Brain microvascular endothelial cell (primary cell): Measurements from ENCODE around the gene NOTCH2.
A peak's percentile ranks its signal among the peaks of the same experiment; 100 is the strongest.

ENCODE experiments used
- DNase-seq: peaks from one replicate; pipeline ENCODE4 v3.0.0-alpha.2; 2020
- H3K27ac ChIP-seq: fragments of 250-450 bp; sonication (Bioruptor Pico); 2 replicates; pipeline ENCODE4 v1.5.1; 2020; ENCODE audit warnings: mild to moderate bottlenecking, moderate library complexity
- H3K27me3 ChIP-seq: fragments of 250-450 bp; sonication (Bioruptor Pico); replicated peaks from 2 replicates; pipeline ENCODE4 v1.5.1; 2020; ENCODE audit warnings: mild to moderate bottlenecking
- H3K36me3 ChIP-seq: fragments of 250-450 bp; sonication (Bioruptor Pico); replicated peaks from 2 replicates; pipeline ENCODE4 v1.5.1; 2020; ENCODE audit warnings: mild to moderate bottlenecking
- H3K4me3 ChIP-seq: 2 replicates; pipeline ENCODE4 v1.5.1; 2011; ENCODE audit warnings: low read depth, mild to moderate bottlenecking, control low read depth, low read length, moderate library complexity
- in situ Hi-C: cut with HindIII; loops from 2 replicates; pipeline ENCODE4 v1.10.0; 2017; ENCODE audit warnings: low sequenced_read_pairs, low pct_ligation_motif_present
- TF ChIP-seq, protein P1 (sequence below): IDR thresholded peaks from 2 replicates; pipeline ENCODE4 v1.5.1; 2011; ENCODE audit warnings: low read depth, mild to moderate bottlenecking, moderate library complexity, low read length, control low read depth, inconsistent platforms; ENCODE audit errors: missing control alignments

Gene NOTCH2

DNA sequence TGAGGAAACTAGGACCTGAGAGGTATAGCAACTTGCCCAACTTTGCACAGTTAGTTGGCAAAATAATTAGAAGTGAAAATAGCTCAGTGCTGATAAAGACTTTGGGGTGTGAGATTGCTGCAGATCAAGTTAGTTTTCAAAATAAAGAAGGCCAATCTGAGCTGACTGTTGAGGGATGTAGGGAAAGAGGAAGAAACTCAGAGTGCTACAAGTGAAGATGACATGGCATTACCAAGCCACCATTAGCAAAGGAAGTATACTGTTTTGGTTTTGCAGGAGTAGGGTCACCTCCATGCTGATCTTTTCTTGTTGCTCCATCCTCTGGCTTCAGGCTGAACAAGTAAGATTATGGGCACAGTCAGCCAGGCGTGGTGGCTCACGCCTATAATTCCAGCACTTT lies 94.5 kb downstream of the NOTCH2 start:
- no peak for DNase-seq
- no peak overlapping the region for H3K27ac ChIP-seq
- in situ Hi-C loops, result no loop called here

DNA sequence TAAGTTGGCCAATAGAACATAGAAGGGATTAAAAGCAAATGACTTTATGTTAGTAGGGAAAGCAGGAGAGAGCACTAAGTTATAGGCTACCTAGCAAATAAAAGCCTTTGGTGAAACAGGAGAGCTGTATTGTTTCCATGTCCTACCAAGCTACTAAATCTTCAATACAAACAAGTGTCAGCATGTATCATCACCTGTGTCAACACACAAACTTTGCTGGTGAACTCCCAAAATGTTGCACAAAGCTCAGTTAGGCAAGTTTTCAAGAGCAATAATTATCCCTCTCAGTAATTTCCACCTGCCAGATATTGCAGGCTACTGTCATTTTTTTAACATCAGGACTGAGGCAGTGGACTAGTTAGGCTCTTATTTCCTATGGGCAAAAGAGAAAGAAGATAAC lies 95.4 kb downstream of the NOTCH2 start:
- Histone ChIP-seq H3K4me3 (no peak overlapping the region), H3K36me3 (peaks cover 43% of the 10 kb centered on the region), H3K27ac (no peak overlapping the region), H3K27me3 (no peaks in the 10 kb centered on the region)
- no peak for DNase-seq
- in situ Hi-C loops, result no loop called here
- TF ChIP-seq, protein P1, sequence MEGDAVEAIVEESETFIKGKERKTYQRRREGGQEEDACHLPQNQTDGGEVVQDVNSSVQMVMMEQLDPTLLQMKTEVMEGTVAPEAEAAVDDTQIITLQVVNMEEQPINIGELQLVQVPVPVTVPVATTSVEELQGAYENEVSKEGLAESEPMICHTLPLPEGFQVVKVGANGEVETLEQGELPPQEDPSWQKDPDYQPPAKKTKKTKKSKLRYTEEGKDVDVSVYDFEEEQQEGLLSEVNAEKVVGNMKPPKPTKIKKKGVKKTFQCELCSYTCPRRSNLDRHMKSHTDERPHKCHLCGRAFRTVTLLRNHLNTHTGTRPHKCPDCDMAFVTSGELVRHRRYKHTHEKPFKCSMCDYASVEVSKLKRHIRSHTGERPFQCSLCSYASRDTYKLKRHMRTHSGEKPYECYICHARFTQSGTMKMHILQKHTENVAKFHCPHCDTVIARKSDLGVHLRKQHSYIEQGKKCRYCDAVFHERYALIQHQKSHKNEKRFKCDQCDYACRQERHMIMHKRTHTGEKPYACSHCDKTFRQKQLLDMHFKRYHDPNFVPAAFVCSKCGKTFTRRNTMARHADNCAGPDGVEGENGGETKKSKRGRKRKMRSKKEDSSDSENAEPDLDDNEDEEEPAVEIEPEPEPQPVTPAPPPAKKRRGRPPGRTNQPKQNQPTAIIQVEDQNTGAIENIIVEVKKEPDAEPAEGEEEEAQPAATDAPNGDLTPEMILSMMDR, result no peak

More for the DNA sequence above, 94.5 kb downstream of the NOTCH2 start:
- Histone ChIP-seq H3K36me3 (peaks cover 37% of the 10 kb centered on the region), H3K27me3 (no peaks in the 10 kb centered on the region), H3K4me3 (no peak overlapping the region)
- TF ChIP-seq, protein P1, result no peak

DNA sequence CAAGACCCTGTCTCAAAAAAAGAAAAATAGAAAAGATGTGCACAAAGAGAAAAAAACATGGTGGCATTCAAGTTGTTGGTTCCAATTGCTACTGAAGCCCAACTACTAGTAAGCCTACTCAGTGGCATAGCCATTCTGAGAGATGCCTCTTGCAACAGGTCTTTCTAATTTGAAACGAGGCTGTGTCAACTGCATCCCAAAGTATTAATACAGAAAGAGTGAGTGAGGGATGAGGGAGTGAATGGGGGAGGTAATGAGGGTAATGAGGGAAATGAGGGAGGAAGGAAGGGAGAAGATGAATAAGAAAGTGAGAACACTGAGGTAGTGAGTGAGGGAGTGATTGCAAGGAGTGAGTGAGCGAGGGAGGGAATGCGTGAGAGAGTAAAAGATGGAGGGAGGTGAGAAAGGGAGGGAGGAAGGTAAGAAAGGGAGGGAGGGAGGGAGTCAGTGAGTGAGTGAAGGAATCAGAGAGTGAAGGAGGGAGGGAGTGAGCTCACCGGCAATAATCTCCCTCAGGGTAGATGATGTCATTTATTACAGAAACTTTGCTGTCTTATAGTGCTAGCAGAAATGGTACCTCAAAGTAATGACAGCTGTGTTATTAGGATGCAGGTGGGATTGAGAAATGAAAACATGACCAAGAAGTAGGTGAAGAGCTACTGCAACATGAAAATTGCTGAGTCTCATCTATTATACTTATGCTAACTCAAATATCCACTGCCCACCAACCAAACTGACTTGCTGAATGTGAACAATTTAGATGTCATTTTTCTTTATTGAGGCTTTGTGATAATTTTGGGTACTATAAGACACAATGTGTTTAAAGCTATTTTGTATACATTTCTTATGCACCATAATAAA lies 97.5 kb downstream of the NOTCH2 start:
- Histone ChIP-seq H3K27ac (no peak overlapping the region), H3K36me3 (peaks cover 64% of the 10 kb centered on the region), H3K4me3 (no peak overlapping the region), H3K27me3 (no peaks in the 10 kb centered on the region)
- TF ChIP-seq, protein P1, result no peak
- in situ Hi-C loops, result no loop called here
- DNase-seq, result no peak

DNA sequence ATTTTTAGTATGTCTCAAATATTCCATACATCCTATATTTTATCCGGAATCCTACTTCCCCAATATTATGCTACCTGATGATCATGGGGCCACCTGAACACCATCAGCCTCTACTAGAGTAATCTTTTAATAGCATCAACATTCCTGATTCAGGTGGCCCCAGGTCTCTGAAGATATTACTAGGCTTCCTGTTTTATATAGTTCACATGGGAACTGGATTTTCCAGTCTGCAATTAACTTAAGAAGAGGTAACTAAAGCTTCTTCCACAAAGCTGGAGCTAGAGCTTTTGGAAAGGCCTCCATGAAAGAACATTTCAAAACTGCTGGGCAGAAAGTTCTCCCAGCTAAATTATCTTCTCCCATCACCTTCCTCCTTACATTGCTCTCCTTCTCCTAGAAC lies 100.9 kb downstream of the NOTCH2 start:
- Histone ChIP-seq H3K36me3 (peaks cover 78% of the 10 kb centered on the region), H3K27ac (no peak overlapping the region)
- in situ Hi-C loops, result no loop called here

DNA sequence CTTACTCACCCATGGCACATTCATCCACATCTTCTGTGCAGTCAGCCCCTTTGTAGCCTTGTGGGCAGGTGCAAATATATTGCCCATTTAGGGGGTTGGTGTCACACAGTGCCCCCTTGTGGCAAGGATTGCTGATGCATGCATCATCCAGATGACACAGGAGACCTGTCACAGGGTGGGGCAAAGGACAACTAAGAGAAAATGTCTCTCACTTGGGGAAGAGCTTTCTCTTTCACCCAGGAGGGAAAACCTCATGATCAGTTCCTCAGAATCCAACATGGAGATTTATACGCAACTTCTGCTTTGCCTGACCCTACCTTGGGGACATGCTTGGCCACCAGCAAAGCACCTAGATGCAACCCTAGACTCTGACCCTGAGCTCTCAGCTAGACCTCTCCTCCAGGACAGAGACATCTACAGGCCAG lies 101.4 kb downstream of the NOTCH2 start:
- H3K36me3 ChIP-seq, result peaks cover 80% of the 10 kb centered on the region
- H3K27ac ChIP-seq, result no peak overlapping the region
- peak; percentile 45 for DNase-seq

More for the DNA sequence above, 100.9 kb downstream of the NOTCH2 start:
- DNase-seq, result no peak
- Histone ChIP-seq H3K4me3 (no peak overlapping the region), H3K27me3 (no peaks in the 10 kb centered on the region)
- TF ChIP-seq, protein P1, result no peak

More for the DNA sequence above, 101.4 kb downstream of the NOTCH2 start:
- in situ Hi-C loops, result no loop called here
- Histone ChIP-seq H3K4me3 (no peak overlapping the region), H3K27me3 (no peaks in the 10 kb centered on the region)
- TF ChIP-seq, protein P1, result peak; percentile 85
